GM12878 (cell line): ENCODE data around the gene PNPLA3.

ENCODE experiments used
- EZH2 ChIP-seq: IDR thresholded peaks from 2 replicates; pipeline ENCODE4 v1.6.1; 2012; ENCODE audit warnings: low read depth, mild to moderate bottlenecking, control low read depth, inconsistent platforms, low read length, borderline replicate concordance; ENCODE audit not compliant: control insufficient read depth
- POLR2A ChIP-seq: IDR thresholded peaks from 2 replicates; pipeline ENCODE4 v1.6.1; 2011; ENCODE audit warnings: low read depth, mild to moderate bottlenecking, low read length
- TF ChIP-seq, protein P1 (sequence below), 3 experiments: IDR thresholded peaks in 2 of 3; conservative IDR thresholded peaks in 1 of 3; 2 replicates each; pipeline ENCODE4 v1.5.1; 2011; ENCODE audit warnings: low read depth in 3 of 3, low read length in 3 of 3, mild to moderate bottlenecking in 3 of 3, control low read depth in 2 of 3, moderate library complexity in 2 of 3, inconsistent platforms in 1 of 3, mixed read lengths in 1 of 3; ENCODE audit not compliant: control insufficient read depth in 2 of 3, insufficient read depth in 1 of 3; ENCODE audit errors: extremely low read depth in 1 of 3

DNA sequence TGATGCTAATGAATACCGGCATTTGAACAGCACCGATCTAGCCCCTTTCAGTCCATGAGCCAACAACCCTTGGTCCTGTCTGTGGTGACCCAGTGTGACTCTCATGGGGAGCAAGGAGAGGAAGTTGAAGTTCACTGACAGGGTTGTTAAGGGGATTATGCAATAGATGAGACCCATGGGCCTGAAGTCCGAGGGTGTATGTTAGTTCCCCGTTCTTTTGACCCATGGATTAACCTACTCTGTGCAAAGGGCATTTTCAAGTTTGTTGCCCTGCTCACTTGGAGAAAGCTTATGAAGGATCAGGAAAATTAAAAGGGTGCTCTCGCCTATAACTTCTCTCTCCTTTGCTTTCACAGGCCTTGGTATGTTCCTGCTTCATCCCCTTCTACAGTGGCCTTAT is 4.9 kb downstream of the PNPLA3 start:
- TF ChIP-seq POLR2A (no peak), EZH2 (no peak)
- TF ChIP-seq, protein P1, sequence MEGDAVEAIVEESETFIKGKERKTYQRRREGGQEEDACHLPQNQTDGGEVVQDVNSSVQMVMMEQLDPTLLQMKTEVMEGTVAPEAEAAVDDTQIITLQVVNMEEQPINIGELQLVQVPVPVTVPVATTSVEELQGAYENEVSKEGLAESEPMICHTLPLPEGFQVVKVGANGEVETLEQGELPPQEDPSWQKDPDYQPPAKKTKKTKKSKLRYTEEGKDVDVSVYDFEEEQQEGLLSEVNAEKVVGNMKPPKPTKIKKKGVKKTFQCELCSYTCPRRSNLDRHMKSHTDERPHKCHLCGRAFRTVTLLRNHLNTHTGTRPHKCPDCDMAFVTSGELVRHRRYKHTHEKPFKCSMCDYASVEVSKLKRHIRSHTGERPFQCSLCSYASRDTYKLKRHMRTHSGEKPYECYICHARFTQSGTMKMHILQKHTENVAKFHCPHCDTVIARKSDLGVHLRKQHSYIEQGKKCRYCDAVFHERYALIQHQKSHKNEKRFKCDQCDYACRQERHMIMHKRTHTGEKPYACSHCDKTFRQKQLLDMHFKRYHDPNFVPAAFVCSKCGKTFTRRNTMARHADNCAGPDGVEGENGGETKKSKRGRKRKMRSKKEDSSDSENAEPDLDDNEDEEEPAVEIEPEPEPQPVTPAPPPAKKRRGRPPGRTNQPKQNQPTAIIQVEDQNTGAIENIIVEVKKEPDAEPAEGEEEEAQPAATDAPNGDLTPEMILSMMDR (IDR thresholded peaks at IDR 0.05 in 2 of 3, conservative IDR thresholded peaks at IDR 0.05 in 1 of 3; ENCODE audit: control insufficient read depth in 2 of 3, extremely low read depth in 1 of 3, insufficient read depth in 1 of 3, low read depth in 3 of 3, low read length in 3 of 3), result no peak
